SK-N-MC (cell line): ENCODE measurements around the gene IL15RA.

Experiments
- DNase-seq: peaks from one replicate; pipeline ENCODE4 v3.0.0-alpha.2; 2011; ENCODE audit warnings: low read depth, low spot score
- H3K27ac ChIP-seq: fragments of 200-600 bp; sonication (generic); 2 replicates; pipeline ENCODE4 v1.5.1; 2016; ENCODE audit warnings: mixed run types
- H3K36me3 ChIP-seq: fragments of 200-600 bp; sonication (generic); 2 replicates; pipeline ENCODE4 v1.6.1; 2017; ENCODE audit warnings: antibody characterized with exemption, low read length, mixed read lengths; ENCODE audit not compliant: insufficient read depth
- H3K4me3 ChIP-seq: fragments of 200-600 bp; sonication (generic); 2 replicates; pipeline ENCODE4 v1.5.1; 2016
- H3K9ac ChIP-seq: fragments of 200-600 bp; sonication (generic); 2 replicates; pipeline ENCODE4 v1.8.0; 2017; ENCODE audit warnings: mixed run types, mixed read lengths; ENCODE audit not compliant: insufficient read length
- H3K9me3 ChIP-seq: fragments of 200-600 bp; sonication (generic); 2 replicates; pipeline ENCODE4 v1.6.1; 2017; ENCODE audit warnings: low read depth, mild to moderate bottlenecking, antibody characterized with exemption, low read length, moderate library complexity, mixed read lengths
- EZH2 ChIP-seq: fragments of 200-600 bp; sonication (generic); IDR thresholded peaks from one replicate; pipeline ENCODE4 v1.6.1; 2017; ENCODE audit warnings: antibody characterized with exemption
- FOXP2 ChIP-seq: optimal IDR thresholded peaks from 2 replicates; pipeline ENCODE3; 2011; ENCODE audit warnings: mild to moderate bottlenecking, moderate library complexity; ENCODE audit not compliant: insufficient read depth; ENCODE audit errors: extremely low read length, control extremely low read depth
- POLR2AphosphoS5 ChIP-seq: IDR thresholded peaks from 2 replicates; pipeline ENCODE4 v1.6.1; 2012; ENCODE audit warnings: mild to moderate bottlenecking, low read depth, low read length, borderline replicate concordance

Gene IL15RA

GRCh38 chr10:5935628-5936027 is 41.7 kb downstream of the IL15RA start:
- no peak overlapping the region for H3K27ac ChIP-seq
- H3K36me3 ChIP-seq, result no peaks in the 10 kb centered on the region; the same call in 1 of the 2 replicates
- H3K4me3 ChIP-seq, result no peak overlapping the region
- DNase-seq, result no peak
- no peak overlapping the region for H3K9ac ChIP-seq
- no peaks in the 10 kb centered on the region for H3K9me3 ChIP-seq
- TF ChIP-seq FOXP2, result no peak
- no peak for TF ChIP-seq POLR2AphosphoS5
- TF ChIP-seq EZH2, result no peak

- no peaks in the 10 kb centered on the region for H3K9me3 ChIP-seq
- H3K36me3 ChIP-seq, result peaks cover 3% of the 10 kb centered on the region; the same call in 1 of the 2 replicates
- H3K27ac ChIP-seq, result no peak overlapping the region
- H3K9ac ChIP-seq, result no peak overlapping the region
- no peak overlapping the region for H3K4me3 ChIP-seq
- TF ChIP-seq POLR2AphosphoS5 (no peak), FOXP2 (no peak), EZH2 (no peak)
- no peak for DNase-seq
These were observed 43.3 kb downstream of the IL15RA start for GRCh38 chr10:5933909-5934546.

- Histone ChIP-seq H3K4me3 (no peak overlapping the region), H3K27ac (no peak overlapping the region), H3K36me3 (peaks cover 3% of the 10 kb centered on the region; the same call in 1 of the 2 replicates), H3K9me3 (no peaks in the 10 kb centered on the region), H3K9ac (no peak overlapping the region)
- TF ChIP-seq EZH2 (no peak), FOXP2 (no peak), POLR2AphosphoS5 (no peak)
- no peak for DNase-seq
These were observed 45.0 kb downstream of the IL15RA start for GRCh38 chr10:5932345-5932744.

- H3K9me3 ChIP-seq, result no peaks in the 10 kb centered on the region
- H3K4me3 ChIP-seq, result no peak overlapping the region
- H3K9ac ChIP-seq, result no peak overlapping the region
- H3K27ac ChIP-seq, result no peak overlapping the region
- peaks cover 11% of the 10 kb centered on the region; the same call in 1 of the 2 replicates for H3K36me3 ChIP-seq
- DNase-seq, result no peak
- no peak for TF ChIP-seq POLR2AphosphoS5
- TF ChIP-seq FOXP2, result no peak
- no peak for TF ChIP-seq EZH2
These were observed 47.1 kb downstream of the IL15RA start for GRCh38 chr10:5930272-5930671.

- H3K4me3 ChIP-seq, result no peak overlapping the region
- TF ChIP-seq POLR2AphosphoS5 (no peak), EZH2 (no peak), FOXP2 (no peak)
- H3K9ac ChIP-seq, result no peak overlapping the region
- no peak overlapping the region for H3K27ac ChIP-seq
- peaks cover 11% of the 10 kb centered on the region; the same call in 1 of the 2 replicates for H3K36me3 ChIP-seq
- DNase-seq, result no peak
- no peaks in the 10 kb centered on the region for H3K9me3 ChIP-seq
These were observed 47.9 kb downstream of the IL15RA start for GRCh38 chr10:5929442-5929841.

GRCh38 chr10:5927306-5927705 is 50.0 kb downstream of the IL15RA start:
- no peak overlapping the region for H3K9ac ChIP-seq
- H3K9me3 ChIP-seq, result no peaks in the 10 kb centered on the region
- no peak overlapping the region for H3K4me3 ChIP-seq
- peaks cover 11% of the 10 kb centered on the region; the same call in 1 of the 2 replicates for H3K36me3 ChIP-seq
- TF ChIP-seq POLR2AphosphoS5 (no peak), EZH2 (no peak), FOXP2 (no peak)
- no peak for DNase-seq
- H3K27ac ChIP-seq, result no peak overlapping the region

- no peak overlapping the region for H3K27ac ChIP-seq
- H3K9me3 ChIP-seq, result no peaks in the 10 kb centered on the region
- H3K9ac ChIP-seq, result no peak overlapping the region
- H3K4me3 ChIP-seq, result no peak overlapping the region
- TF ChIP-seq FOXP2 (no peak), EZH2 (no peak), POLR2AphosphoS5 (no peak)
- DNase-seq, result no peak
- H3K36me3 ChIP-seq, result peaks cover 20% of the 10 kb centered on the region; the same call in 1 of the 2 replicates
These were observed 52.5 kb downstream of the IL15RA start for GRCh38 chr10:5924889-5925288.

- no peak for DNase-seq
- H3K27ac ChIP-seq, result no peak overlapping the region
- peaks cover 23% of the 10 kb centered on the region; the same call in 1 of the 2 replicates for H3K36me3 ChIP-seq
- no peak overlapping the region for H3K4me3 ChIP-seq
- TF ChIP-seq EZH2 (no peak), POLR2AphosphoS5 (no peak), FOXP2 (no peak)
- H3K9me3 ChIP-seq, result no peaks in the 10 kb centered on the region
- no peak overlapping the region for H3K9ac ChIP-seq
These were observed 55.6 kb downstream of the IL15RA start for GRCh38 chr10:5921746-5922145.
